OCI-LY1 (cell line): ENCODE results near the gene JUND.

Source experiments
- H2AFZ ChIP-seq: fragments of 200-600 bp; sonication (generic), shearing (Covaris generic); 2 replicates; pipeline ENCODE4 v1.6.0; 2014; ENCODE audit warnings: antibody characterized with exemption, mild to moderate bottlenecking, low read length
- H3F3A ChIP-seq: fragments of 200-600 bp; sonication (generic), shearing (Covaris generic); 2 replicates; pipeline ENCODE4 v1.6.0; 2014; ENCODE audit warnings: mild to moderate bottlenecking, antibody characterized with exemption, low read length, moderate library complexity; ENCODE audit not compliant: insufficient read depth
- H3K27ac ChIP-seq: fragments of 200-600 bp; sonication (generic); 2 replicates; pipeline ENCODE4 v1.5.1; 2014; ENCODE audit warnings: low read length, mixed run types, mild to moderate bottlenecking, low read depth; ENCODE audit not compliant: poor library complexity, severe bottlenecking
- H3K27me3 ChIP-seq: fragments of 200-600 bp; sonication (generic); 2 replicates; pipeline ENCODE4 v1.6.0; 2014; ENCODE audit warnings: antibody characterized with exemption, mild to moderate bottlenecking, low read length, moderate library complexity; ENCODE audit not compliant: insufficient read depth
- H3K36me3 ChIP-seq: fragments of 200-600 bp; sonication (generic); 2 replicates; pipeline ENCODE4 v1.6.1; 2014; ENCODE audit warnings: mild to moderate bottlenecking, antibody characterized with exemption, low read length, moderate library complexity, mixed read lengths; ENCODE audit not compliant: insufficient read depth
- H3K4me1 ChIP-seq: fragments of 200-600 bp; sonication (generic); 2 replicates; pipeline ENCODE4 v1.5.1; 2014; ENCODE audit warnings: mild to moderate bottlenecking, low read length, moderate library complexity; ENCODE audit not compliant: insufficient read depth, severe bottlenecking
- H3K4me2 ChIP-seq: fragments of 200-600 bp; sonication (generic), shearing (Covaris generic); 2 replicates; pipeline ENCODE4 v1.6.1; 2014; ENCODE audit warnings: low read length
- H3K4me3 ChIP-seq: fragments of 200-600 bp; sonication (generic); 2 replicates; pipeline ENCODE4 v1.5.1; 2014; ENCODE audit warnings: low read length, low read depth, mild to moderate bottlenecking, mixed read lengths; ENCODE audit not compliant: poor library complexity, severe bottlenecking
- H3K79me2 ChIP-seq: fragments of 200-600 bp; shearing (Covaris generic); 2 replicates; pipeline ENCODE4 v1.6.1; 2016; ENCODE audit warnings: mixed run types, low read length, mixed read lengths; ENCODE audit not compliant: insufficient read depth
- H3K9ac ChIP-seq: fragments of 200-600 bp; sonication (generic), shearing (Covaris generic); 2 replicates; pipeline ENCODE4 v1.6.1; 2014; ENCODE audit warnings: mild to moderate bottlenecking, low read length, mixed read lengths
- H3K9me2 ChIP-seq: fragments of 200-600 bp; sonication (generic), shearing (Covaris generic); 2 replicates; pipeline ENCODE4 v1.6.1; 2014; ENCODE audit warnings: low read depth, mild to moderate bottlenecking, low read length, mixed read lengths
- H3K9me3 ChIP-seq: fragments of 200-600 bp; shearing (Covaris generic); 2 replicates; pipeline ENCODE4 v1.6.1; 2014; ENCODE audit warnings: low read length, mixed read lengths
- H4K20me1 ChIP-seq: fragments of 200-600 bp; sonication (generic), shearing (Covaris generic); 2 replicates; pipeline ENCODE4 v1.6.0; 2016; ENCODE audit warnings: mild to moderate bottlenecking, low read length; ENCODE audit not compliant: insufficient read depth
- EZH2 ChIP-seq: fragments of 200-600 bp; sonication (generic), shearing (Covaris generic); IDR thresholded peaks from 2 replicates; pipeline ENCODE4 v1.8.0; 2017; ENCODE audit warnings: borderline replicate concordance, mixed run types, mild to moderate bottlenecking, antibody characterized with exemption, low read length, moderate library complexity, mixed read lengths
- TF ChIP-seq, protein P1 (sequence below): fragments of 200-600 bp; sonication (generic), shearing (Covaris generic); IDR thresholded peaks from 2 replicates; pipeline ENCODE4 v1.5.1; 2017; ENCODE audit warnings: mild to moderate bottlenecking, antibody characterized with exemption, low read length, moderate library complexity, mixed read lengths

JUND gene

DNA sequence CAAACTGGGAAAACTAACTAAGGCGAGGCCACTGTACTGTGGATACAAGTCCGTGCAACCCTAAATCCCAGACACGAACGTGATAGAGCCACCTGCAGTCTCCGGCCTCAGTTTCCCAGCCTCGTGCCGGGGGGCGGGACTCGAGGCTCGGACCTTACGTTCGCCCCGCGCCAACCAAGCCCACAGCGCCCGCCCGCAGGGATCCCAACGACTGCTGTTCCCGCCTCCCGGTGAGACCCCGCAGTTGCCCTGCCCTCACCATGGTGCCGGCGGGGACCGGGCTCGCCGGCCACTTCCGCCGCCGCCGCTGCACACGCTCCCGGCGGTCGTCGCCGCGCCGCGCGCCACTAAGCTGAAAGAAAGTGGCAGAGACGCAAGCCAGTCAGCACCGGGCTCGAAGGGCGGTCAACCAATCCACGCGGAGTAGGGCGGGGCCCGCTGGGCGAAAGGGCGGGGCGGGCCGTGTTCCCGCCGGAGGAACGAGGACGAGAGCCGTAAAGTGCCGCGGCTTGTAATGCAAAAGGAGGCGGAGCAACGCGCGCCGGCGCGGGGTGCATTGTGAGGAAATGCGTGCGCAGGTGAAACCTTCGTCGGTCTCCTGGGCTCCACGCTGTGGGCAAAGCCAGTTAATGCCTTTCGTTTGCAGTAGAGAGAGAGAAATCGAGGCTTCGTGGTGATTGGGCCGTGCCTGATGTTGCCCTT is 41.5 kb upstream of the JUND start, which contains the start of gene LSM4:
LSM4 (minus strand) TSS at position 318 of the 702 bp plus-strand sequence; CDS start at position 262, 56 bp downstream.
- H4K20me1 ChIP-seq: no peaks in the 10 kb centered on the region
- TF ChIP-seq, protein P1, sequence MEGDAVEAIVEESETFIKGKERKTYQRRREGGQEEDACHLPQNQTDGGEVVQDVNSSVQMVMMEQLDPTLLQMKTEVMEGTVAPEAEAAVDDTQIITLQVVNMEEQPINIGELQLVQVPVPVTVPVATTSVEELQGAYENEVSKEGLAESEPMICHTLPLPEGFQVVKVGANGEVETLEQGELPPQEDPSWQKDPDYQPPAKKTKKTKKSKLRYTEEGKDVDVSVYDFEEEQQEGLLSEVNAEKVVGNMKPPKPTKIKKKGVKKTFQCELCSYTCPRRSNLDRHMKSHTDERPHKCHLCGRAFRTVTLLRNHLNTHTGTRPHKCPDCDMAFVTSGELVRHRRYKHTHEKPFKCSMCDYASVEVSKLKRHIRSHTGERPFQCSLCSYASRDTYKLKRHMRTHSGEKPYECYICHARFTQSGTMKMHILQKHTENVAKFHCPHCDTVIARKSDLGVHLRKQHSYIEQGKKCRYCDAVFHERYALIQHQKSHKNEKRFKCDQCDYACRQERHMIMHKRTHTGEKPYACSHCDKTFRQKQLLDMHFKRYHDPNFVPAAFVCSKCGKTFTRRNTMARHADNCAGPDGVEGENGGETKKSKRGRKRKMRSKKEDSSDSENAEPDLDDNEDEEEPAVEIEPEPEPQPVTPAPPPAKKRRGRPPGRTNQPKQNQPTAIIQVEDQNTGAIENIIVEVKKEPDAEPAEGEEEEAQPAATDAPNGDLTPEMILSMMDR: peak; percentile 46; the same call in 1 of the 2 replicates
- TF ChIP-seq EZH2: no peak
- peaks cover 19% of the 10 kb centered on the region; the same call in 1 of the 2 replicates for H3K36me3 ChIP-seq
- H3K9ac ChIP-seq: peak within 1 kb of the TSS; percentile 88
- H3K4me3 ChIP-seq: peak within 1 kb of the TSS; percentile 90
- 0 out of 2 replicates have a peak, but pooled peaks cover 5% of the 10 kb centered on the region for H3F3A ChIP-seq
- H3K4me1 ChIP-seq: peaks cover 34% of the 10 kb centered on the region
- peak within 1 kb of the TSS; percentile 89 for H3K27ac ChIP-seq
- H3K79me2 ChIP-seq: peaks cover 13% of the 10 kb centered on the region
- peak within 1 kb of the TSS; percentile 98 for H3K4me2 ChIP-seq
- H3K9me3 ChIP-seq: no peaks in the 10 kb centered on the region
- H3K9me2 ChIP-seq: no peaks in the 10 kb centered on the region
- no peaks in the 10 kb centered on the region for H3K27me3 ChIP-seq
- peak within 1 kb of the TSS; percentile 73 for H2AFZ ChIP-seq

DNA sequence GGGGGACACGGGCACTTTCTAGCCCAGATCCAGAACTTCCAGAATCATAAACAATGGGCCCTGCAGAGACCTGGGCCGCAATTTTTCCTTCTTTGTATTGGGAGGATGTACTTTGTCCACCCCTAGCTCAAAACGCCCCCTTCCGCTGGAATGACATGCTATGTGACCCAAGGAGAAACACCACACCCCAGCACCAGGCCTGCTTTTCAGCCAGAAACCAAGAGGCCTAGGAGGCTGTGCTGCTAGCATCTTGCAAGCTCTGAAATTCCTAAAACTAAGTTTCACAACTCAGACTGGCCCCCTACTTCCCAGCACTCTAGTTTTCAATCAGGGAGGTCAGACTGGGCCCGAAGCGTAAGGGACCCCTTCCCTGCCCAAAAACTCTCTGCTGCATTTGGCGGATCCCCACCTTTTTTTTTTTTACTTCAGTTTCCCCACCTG is 40.9 kb upstream of the JUND start:
- H3K4me1 ChIP-seq: peaks cover 37% of the 10 kb centered on the region
- peaks cover 19% of the 10 kb centered on the region; the same call in 1 of the 2 replicates for H3K36me3 ChIP-seq
- H3K9me3 ChIP-seq: no peaks in the 10 kb centered on the region
- H4K20me1 ChIP-seq: no peaks in the 10 kb centered on the region
- no peaks in the 10 kb centered on the region for H3K9me2 ChIP-seq
- peak overlapping the region; percentile 67 for H3K27ac ChIP-seq
- peak overlapping the region; percentile 98 for H3K4me2 ChIP-seq
- H3K27me3 ChIP-seq: no peaks in the 10 kb centered on the region
- TF ChIP-seq EZH2: no peak
- TF ChIP-seq, protein P1: peak; percentile 47
- peak overlapping the region; percentile 90 for H3K4me3 ChIP-seq
- no peak overlapping the region for H2AFZ ChIP-seq
- peak overlapping the region; percentile 88 for H3K9ac ChIP-seq
- H3F3A ChIP-seq: 0 out of 2 replicates have a peak, but pooled peaks cover 5% of the 10 kb centered on the region
- H3K79me2 ChIP-seq: peaks cover 13% of the 10 kb centered on the region

DNA sequence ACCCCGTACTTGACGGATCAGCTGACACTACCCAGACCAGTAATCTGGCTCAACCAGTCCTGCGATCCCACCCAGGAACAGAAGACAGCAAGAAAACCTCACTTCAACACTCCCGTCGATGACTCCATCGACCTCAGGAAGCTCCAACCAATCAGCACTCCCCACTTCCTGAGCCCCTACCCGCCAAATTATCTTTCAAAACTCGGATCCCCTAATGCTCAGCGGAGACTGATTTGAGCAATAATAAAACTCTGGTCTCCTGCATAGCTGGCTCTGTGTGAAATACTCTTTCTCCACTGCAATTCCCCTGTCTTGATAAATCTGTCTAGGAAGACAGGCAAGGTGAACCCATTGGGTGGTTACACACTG is 40.3 kb upstream of the JUND start:
- Histone ChIP-seq H2AFZ (no peak overlapping the region), H3K9ac (peak overlapping the region; percentile 88), H3K27me3 (no peaks in the 10 kb centered on the region), H4K20me1 (no peaks in the 10 kb centered on the region), H3K9me2 (no peaks in the 10 kb centered on the region), H3K36me3 (peaks cover 19% of the 10 kb centered on the region; the same call in 1 of the 2 replicates), H3K9me3 (no peaks in the 10 kb centered on the region), H3F3A (0 out of 2 replicates have a peak, but pooled peaks cover 5% of the 10 kb centered on the region), H3K4me1 (peaks cover 40% of the 10 kb centered on the region), H3K4me3 (peak overlapping the region; percentile 90), H3K79me2 (peaks cover 13% of the 10 kb centered on the region), H3K4me2 (peak overlapping the region; percentile 98), H3K27ac (peak overlapping the region; percentile 67)
- TF ChIP-seq, protein P1: no peak
- TF ChIP-seq EZH2: no peak
